ENCODE data around the gene C1orf210.

C1orf210 gene

DNA sequence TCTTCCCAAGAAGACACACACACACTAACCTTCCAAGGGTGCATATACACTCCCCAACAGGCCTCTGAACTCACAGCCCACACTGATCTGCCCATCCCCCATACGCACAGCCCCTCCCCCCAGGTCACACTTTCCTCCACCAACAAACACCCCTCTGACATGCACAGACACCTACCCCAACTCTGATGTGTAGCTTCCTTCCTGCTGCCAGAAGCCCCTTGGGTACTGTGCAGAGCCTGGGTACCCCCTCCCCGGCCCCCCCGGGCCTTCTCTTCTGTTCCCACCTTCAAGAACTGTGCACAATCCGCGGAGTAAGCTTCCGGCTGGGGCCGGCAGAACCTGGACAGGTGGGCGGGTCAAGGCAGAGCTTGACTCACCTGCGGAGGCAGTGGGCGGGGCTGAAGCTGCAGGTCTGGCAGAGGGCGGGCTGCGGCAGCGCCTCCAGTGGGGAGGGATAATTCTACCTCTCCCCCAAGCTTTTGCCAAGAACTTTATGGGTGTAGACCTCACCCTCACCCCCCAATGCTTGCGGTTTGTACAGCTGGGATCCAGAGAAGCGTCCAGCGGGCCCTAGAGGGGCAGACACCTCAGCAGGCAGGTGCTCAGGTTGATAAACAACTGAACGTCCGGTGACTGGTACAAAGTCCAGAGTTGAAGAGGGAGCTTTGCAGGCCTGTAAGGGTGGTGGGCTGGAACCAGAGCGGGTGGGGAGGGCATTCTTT is at the start of gene C1orf210:
Gene C1orf210, minus strand, starts transcription at position 313 of the 722 bp plus-strand sequence. CDS start 2,311 bp downstream, outside the sequence.
- Mint-ChIP-seq H3K4me3 (no peak within 1 kb of the TSS), H3K27ac (peak within 1 kb of the TSS; percentile 21), H3K4me1 (no peaks in the 10 kb centered on the region), H3K9me3 (no peaks in the 10 kb centered on the region), H3K36me3 (no peaks in the 10 kb centered on the region), H3K27me3 (peaks cover 1% of the 10 kb centered on the region)

GRCh38 chr1:43334453-43335205 is 49.2 kb upstream of the C1orf210 start:
- Mint-ChIP-seq H3K27me3 (no peaks in the 10 kb centered on the region), H3K36me3 (no peaks in the 10 kb centered on the region), H3K4me3 (no peak overlapping the region), H3K9me3 (no peaks in the 10 kb centered on the region), H3K4me1 (peaks cover 12% of the 10 kb centered on the region), H3K27ac (no peak overlapping the region)

DNA sequence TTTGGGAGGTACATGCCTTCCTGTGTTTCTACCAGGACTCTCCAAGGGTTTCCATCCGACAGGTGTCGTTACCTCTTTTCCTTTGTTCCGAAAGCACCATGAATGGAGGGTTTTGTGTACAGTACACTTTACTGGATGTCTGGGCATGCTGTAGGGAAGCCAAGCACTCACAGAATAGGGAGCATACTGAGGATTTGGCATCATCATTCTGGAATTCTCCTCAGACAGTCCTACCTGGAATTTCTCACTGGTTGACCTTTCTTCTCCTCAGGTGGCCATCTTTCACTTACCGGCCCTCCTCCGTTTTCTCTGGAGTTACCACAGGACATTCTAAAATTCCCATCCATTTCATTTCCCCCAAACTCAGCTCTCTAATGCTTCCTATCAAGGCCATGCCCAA is 46.3 kb upstream of the C1orf210 start:
- H3K9me3 Mint-ChIP-seq: no peaks in the 10 kb centered on the region
- H3K36me3 Mint-ChIP-seq: peaks cover 2% of the 10 kb centered on the region
- H3K4me1 Mint-ChIP-seq: peaks cover 25% of the 10 kb centered on the region
- no peak overlapping the region for H3K27ac Mint-ChIP-seq
- H3K27me3 Mint-ChIP-seq: no peaks in the 10 kb centered on the region
- H3K4me3 Mint-ChIP-seq: no peak overlapping the region

DNA sequence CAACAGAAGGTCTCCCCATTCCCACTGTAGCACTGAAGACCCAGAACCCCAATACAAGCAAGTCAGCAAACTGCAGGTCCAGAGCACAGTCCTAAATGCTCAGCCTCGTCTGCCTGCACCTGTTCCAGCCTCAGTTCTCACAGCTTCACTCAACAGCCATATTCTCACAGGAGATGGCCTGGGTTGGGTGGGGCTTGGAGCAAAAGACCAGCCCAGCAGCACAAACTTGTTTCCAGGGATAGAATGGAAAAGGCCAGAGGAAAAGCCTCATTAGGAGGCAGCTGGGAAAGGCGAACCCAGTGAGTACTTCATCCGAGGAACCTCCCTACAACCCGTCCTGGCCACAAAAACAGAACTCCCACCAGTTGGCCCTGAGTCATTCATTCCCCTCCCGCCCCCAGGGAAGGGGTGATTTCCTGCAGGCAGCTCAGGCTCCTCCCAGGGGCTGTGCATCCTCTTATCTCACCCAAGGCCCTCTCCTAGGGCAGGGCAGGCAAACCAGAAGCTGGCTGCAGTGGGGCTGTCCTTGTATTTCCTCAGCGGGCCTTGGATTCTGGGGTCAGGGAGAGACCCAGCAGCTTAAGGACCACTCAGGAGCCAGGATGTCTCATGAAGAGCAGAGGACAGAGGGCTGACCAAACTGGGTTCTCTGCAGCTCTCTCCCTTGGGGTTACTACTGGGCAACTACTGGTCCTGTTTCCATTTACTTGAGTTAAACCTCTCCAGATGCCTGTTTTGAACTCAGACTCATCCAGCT is 44.8 kb upstream of the C1orf210 start:
- Mint-ChIP-seq H3K4me1 (peaks cover 25% of the 10 kb centered on the region), H3K9me3 (no peaks in the 10 kb centered on the region), H3K4me3 (no peak overlapping the region), H3K27me3 (no peaks in the 10 kb centered on the region), H3K27ac (no peak overlapping the region), H3K36me3 (peaks cover 2% of the 10 kb centered on the region)

DNA sequence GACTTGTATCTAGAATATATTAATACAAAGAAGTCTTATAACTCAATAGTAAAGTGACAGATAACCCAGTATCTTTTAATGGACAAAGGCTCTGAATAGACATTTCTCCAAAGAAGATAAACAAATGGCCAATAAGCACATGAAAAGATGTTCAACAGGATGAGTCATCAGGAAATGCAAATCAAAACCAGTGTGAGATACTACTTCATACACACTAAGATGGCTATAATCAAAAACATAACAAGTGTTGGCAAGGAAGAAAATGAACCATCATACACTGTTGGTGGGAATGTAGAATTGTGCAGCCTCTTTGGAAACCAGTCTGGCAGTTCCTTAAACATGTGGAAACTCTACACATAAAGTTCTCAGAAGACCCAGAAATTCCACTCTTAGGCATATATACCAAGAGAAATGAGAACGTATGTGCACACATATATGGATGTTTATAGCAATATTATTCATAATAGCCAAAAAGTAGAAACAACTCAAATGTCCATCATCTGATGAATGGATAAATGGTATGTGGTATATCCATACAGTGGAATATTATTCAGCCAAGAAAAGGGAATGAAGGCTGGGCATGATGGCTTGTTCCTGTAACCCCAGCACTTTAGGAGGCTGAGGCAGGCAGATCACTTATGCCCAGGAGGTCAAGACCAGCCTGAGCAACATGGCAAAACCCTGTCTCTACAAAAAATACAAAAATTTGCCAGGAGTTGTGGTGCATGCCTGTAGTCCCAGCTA is 42.3 kb upstream of the C1orf210 start:
- Mint-ChIP-seq H3K4me1 (peaks cover 34% of the 10 kb centered on the region), H3K9me3 (no peaks in the 10 kb centered on the region), H3K4me3 (no peak overlapping the region), H3K36me3 (peaks cover 12% of the 10 kb centered on the region), H3K27me3 (no peaks in the 10 kb centered on the region), H3K27ac (no peak overlapping the region)

DNA sequence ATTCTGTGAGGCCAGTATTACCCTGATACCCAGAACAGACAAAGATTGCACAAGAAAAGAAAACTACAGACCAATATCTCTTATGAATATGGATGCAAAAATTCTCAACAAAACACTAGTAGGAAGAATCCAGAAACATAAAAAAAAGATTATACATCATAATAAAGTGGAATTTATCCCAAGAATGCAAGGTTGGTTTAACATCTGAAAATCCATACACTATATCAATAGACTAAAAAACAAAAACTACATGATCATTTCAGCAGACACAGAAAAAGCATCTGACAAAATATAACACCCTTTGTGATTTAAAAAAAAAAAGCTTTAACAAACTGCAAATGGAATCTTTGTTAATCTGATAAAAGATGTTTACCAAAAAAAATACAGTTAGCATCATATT is 40.0 kb upstream of the C1orf210 start:
- Mint-ChIP-seq H3K27ac (no peak overlapping the region), H3K36me3 (peaks cover 12% of the 10 kb centered on the region), H3K27me3 (no peaks in the 10 kb centered on the region), H3K4me3 (no peak overlapping the region), H3K9me3 (no peaks in the 10 kb centered on the region), H3K4me1 (peaks cover 29% of the 10 kb centered on the region)

- no peaks in the 10 kb centered on the region for H3K27me3 Mint-ChIP-seq
These were observed 39.4 kb upstream of the C1orf210 start for GRCh38 chr1:43324810-43325209.

GRCh38 chr1:43322506-43322905 is 37.1 kb upstream of the C1orf210 start:
- Mint-ChIP-seq H3K27me3 (no peaks in the 10 kb centered on the region), H3K4me3 (no peak overlapping the region), H3K9me3 (no peaks in the 10 kb centered on the region), H3K4me1 (peaks cover 17% of the 10 kb centered on the region), H3K36me3 (peaks cover 10% of the 10 kb centered on the region), H3K27ac (no peak overlapping the region)

More at GRCh38 chr1:43324810-43325209, 39.4 kb upstream of the C1orf210 start:
- H3K4me1 Mint-ChIP-seq: peaks cover 24% of the 10 kb centered on the region
- H3K36me3 Mint-ChIP-seq: peaks cover 12% of the 10 kb centered on the region
- H3K27ac Mint-ChIP-seq: peak overlapping the region; percentile 84
- no peaks in the 10 kb centered on the region for H3K9me3 Mint-ChIP-seq
- no peak overlapping the region for H3K4me3 Mint-ChIP-seq

DNA sequence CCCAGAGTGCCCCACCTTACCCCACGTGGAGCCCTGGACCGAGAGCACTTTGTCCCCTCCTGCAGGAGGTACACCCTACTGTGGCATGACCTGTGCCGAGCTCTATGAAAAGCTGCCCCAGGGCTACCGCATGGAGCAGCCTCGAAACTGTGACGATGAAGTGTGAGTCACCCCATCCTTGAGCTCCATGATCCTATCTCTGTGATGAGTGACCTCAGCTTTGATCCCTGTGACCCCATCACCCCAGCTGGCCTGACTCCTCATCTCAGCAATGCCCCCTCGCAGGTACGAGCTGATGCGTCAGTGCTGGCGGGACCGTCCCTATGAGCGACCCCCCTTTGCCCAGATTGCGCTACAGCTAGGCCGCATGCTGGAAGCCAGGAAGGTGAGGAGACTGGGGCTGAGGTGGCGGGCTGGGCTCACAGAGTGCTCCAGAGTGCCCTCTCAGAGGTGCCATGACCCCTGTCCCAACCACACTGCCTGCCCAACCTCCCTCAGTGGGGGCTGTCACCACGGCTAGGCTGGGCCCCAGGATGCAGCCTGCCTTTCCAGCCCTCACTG is 36.0 kb upstream of the C1orf210 start:
- peaks cover 9% of the 10 kb centered on the region for H3K4me1 Mint-ChIP-seq
- no peak overlapping the region for H3K27ac Mint-ChIP-seq
- H3K36me3 Mint-ChIP-seq: peaks cover 10% of the 10 kb centered on the region
- no peaks in the 10 kb centered on the region for H3K9me3 Mint-ChIP-seq
- H3K4me3 Mint-ChIP-seq: no peak overlapping the region
- H3K27me3 Mint-ChIP-seq: no peaks in the 10 kb centered on the region

- Mint-ChIP-seq H3K9me3 (no peaks in the 10 kb centered on the region), H3K4me1 (peaks cover 7% of the 10 kb centered on the region), H3K36me3 (peaks cover 8% of the 10 kb centered on the region), H3K27ac (no peak overlapping the region), H3K27me3 (no peaks in the 10 kb centered on the region), H3K4me3 (no peak overlapping the region)
These were observed 34.4 kb upstream of the C1orf210 start for GRCh38 chr1:43319766-43320165.

DNA sequence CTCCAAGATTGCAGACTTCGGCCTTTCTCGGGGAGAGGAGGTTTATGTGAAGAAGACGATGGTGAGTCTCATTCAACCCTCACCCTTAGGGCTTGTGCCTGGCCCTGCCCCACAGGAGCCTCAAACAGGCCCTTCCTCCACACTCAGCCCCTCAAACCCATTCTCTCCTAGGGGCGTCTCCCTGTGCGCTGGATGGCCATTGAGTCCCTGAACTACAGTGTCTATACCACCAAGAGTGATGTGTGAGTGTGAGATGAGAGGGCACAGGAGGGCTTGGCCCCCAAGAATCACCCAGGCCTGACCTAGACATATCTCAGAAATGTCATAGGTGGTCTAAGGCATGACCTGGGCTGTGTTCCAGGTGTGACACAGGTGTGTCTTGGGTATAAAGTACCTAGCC is 33.9 kb upstream of the C1orf210 start:
- no peak overlapping the region for H3K27ac Mint-ChIP-seq
- H3K4me3 Mint-ChIP-seq: no peak overlapping the region
- H3K4me1 Mint-ChIP-seq: peaks cover 3% of the 10 kb centered on the region
- H3K36me3 Mint-ChIP-seq: peaks cover 4% of the 10 kb centered on the region
- no peaks in the 10 kb centered on the region for H3K27me3 Mint-ChIP-seq
- H3K9me3 Mint-ChIP-seq: no peaks in the 10 kb centered on the region

DNA sequence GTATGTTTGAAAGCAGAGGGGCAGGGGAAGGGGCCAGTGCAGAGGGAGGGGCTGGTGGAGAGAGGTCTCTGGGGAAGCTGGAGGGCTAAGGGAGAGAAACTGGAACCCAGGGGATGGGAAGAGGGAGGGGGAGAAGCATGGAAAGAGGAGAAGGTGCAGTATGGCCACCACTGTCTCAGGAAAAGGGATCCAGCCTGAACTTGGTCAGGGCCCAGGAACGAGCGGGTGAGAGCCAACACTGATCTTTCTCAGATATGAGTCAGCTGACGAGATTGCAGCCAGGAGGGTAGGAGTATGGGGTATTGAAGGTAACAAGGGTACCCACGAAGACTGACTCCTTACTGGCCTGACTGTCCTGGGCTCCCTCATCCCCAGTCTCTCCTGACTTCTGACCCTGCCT is 33.5 kb upstream of the C1orf210 start:
- Mint-ChIP-seq H3K9me3 (no peaks in the 10 kb centered on the region), H3K36me3 (peaks cover 2% of the 10 kb centered on the region), H3K4me3 (no peak overlapping the region), H3K27ac (no peak overlapping the region), H3K4me1 (no peaks in the 10 kb centered on the region), H3K27me3 (no peaks in the 10 kb centered on the region)

GRCh38 chr1:43317817-43318471 is 32.6 kb upstream of the C1orf210 start:
- H3K9me3 Mint-ChIP-seq: no peaks in the 10 kb centered on the region
- H3K36me3 Mint-ChIP-seq: no peaks in the 10 kb centered on the region
- no peaks in the 10 kb centered on the region for H3K27me3 Mint-ChIP-seq
- H3K4me1 Mint-ChIP-seq: no peaks in the 10 kb centered on the region
- no peak overlapping the region for H3K27ac Mint-ChIP-seq
- H3K4me3 Mint-ChIP-seq: no peak overlapping the region

- Mint-ChIP-seq H3K27me3 (no peaks in the 10 kb centered on the region), H3K9me3 (no peaks in the 10 kb centered on the region), H3K36me3 (no peaks in the 10 kb centered on the region), H3K27ac (peak overlapping the region; percentile 44), H3K4me1 (no peaks in the 10 kb centered on the region), H3K4me3 (no peak overlapping the region)
These were observed 31.5 kb upstream of the C1orf210 start for GRCh38 chr1:43316738-43317520.

Measured in activated naive CD4-positive, alpha-beta T cell treated with anti-CD3 and anti-CD28 coated beads, Interleukin-2, amount 50 U/mL, for 24 hours (primary cell).